Panc1 (cell line): ENCODE results near the gene GNG10. TPM values are rescaled to one million over a fixed set of nuclear protein-coding genes. Genes with fewer than 3 reads are reported as not detected.

Experiments used
- ATAC-seq: fragments of 200-7000 bp; cut with Tn5 transposase; 2 replicates; pipeline ENCODE4 v1.9.1; 2020; ENCODE audit warnings: mild to moderate bottlenecking, moderate library complexity
- BruUV-seq: library from RNA; stranded (reverse); fragments of 400-500 nt; replicated peaks from 2 replicates; lab custom pipeline; 2021; lab: Mats Ljungman, UMichigan
- CTCF ChIA-PET: fragments of 300-600 bp; sonication (Branson Sonifier 250); formaldehyde crosslinking; loops from one replicate; lab custom pipeline; 2022; ENCODE audit warnings: antibody characterized with exemption; lab: Charles Lee
- POLR2A ChIA-PET: fragments of 300-600 bp; sonication (Branson Sonifier 250); formaldehyde crosslinking; loops from one replicate; lab custom pipeline; 2022; ENCODE audit warnings: antibody characterized with exemption; lab: Charles Lee
- DNase-seq: peaks from one replicate; pipeline ENCODE4 v3.0.0-alpha.2; 2010; ENCODE audit warnings: low read depth, low spot score
- H3K27ac ChIP-seq: 2 replicates; pipeline ENCODE4 v1.5.1; 2011; ENCODE audit warnings: mild to moderate bottlenecking, low read length, inconsistent platforms
- H3K27me3 ChIP-seq: fragments of 200-500 bp; sonication (Bioruptor generic); 2 replicates; pipeline ENCODE4 v1.6.0; 2014; ENCODE audit warnings: low read length, inconsistent platforms; ENCODE audit not compliant: control insufficient read depth, insufficient read depth
- H3K36me3 ChIP-seq: fragments of 200-500 bp; sonication (Bioruptor generic); 2 replicates; pipeline ENCODE4 v1.5.1; 2014; ENCODE audit warnings: inconsistent platforms, mild to moderate bottlenecking, low read length, moderate library complexity; ENCODE audit not compliant: control insufficient read depth, insufficient read depth
- H3K4me1 ChIP-seq: 2 replicates; pipeline ENCODE4 v1.5.1; 2011; ENCODE audit warnings: inconsistent platforms, mild to moderate bottlenecking, low read length, moderate library complexity; ENCODE audit not compliant: control insufficient read depth, insufficient read depth
- H3K4me3 ChIP-seq, 2 experiments: 2 replicates each; pipeline ENCODE4 v1.5.1; 2011 to 2012; ENCODE audit warnings: low read depth in 2 of 2, low read length in 2 of 2, mild to moderate bottlenecking in 2 of 2, inconsistent platforms in 1 of 2, moderate library complexity in 1 of 2
- H3K9me3 ChIP-seq: fragments of 200-500 bp; sonication (Bioruptor generic); 2 replicates; pipeline ENCODE4 v1.5.1; 2014; ENCODE audit warnings: low read depth, mild to moderate bottlenecking, inconsistent platforms, low read length, moderate library complexity; ENCODE audit not compliant: control insufficient read depth, insufficient read depth
- CTCF ChIP-seq: fragments of 450-650 bp; IDR thresholded peaks from 2 replicates; pipeline ENCODE4 v1.5.1; 2017; ENCODE audit warnings: mild to moderate bottlenecking
- POLR2AphosphoS5 ChIP-seq: IDR thresholded peaks from 2 replicates; pipeline ENCODE4 v1.6.1; 2012; ENCODE audit warnings: mild to moderate bottlenecking, low read depth, low read length, moderate library complexity
- REST ChIP-seq, 2 experiments: IDR thresholded peaks; 2 replicates each; pipeline ENCODE4 v1.6.1; 2011 to 2012; ENCODE audit warnings: low read depth in 2 of 2, control low read depth in 1 of 2, low read length in 1 of 2, mild to moderate bottlenecking in 1 of 2, moderate library complexity in 1 of 2; ENCODE audit not compliant: insufficient read depth in 1 of 2
- SIN3A ChIP-seq: IDR thresholded peaks from 2 replicates; pipeline ENCODE4 v1.6.1; 2012; ENCODE audit warnings: low read depth, mild to moderate bottlenecking, low read length, moderate library complexity, borderline replicate concordance; ENCODE audit not compliant: insufficient read depth
- TCF7L2 ChIP-seq: IDR thresholded peaks from 2 replicates; pipeline ENCODE4 v1.6.1; 2011; ENCODE audit warnings: mild to moderate bottlenecking, low read depth, low read length, inconsistent platforms
- in situ Hi-C: cut with HindIII; loops from 2 replicates; pipeline ENCODE4 v1.10.0; 2016; ENCODE audit warnings: low sequenced_read_pairs, low pct_unique_long_range_greater_than_20kb
- intact Hi-C: fragments of 100-400 bp; cut with micrococcal nuclease; formaldehyde crosslinking; loops from one replicate; pipeline ENCODE4 v1.10.0; 2022; ENCODE audit not compliant: unreplicated experiment
- total RNA-seq: library from RNA; stranded (reverse); gene quantifications from one replicate; pipeline ENCODE4 v1.2.1, GENCODE V29; 2021; ENCODE audit not compliant: unreplicated experiment

GNG10 gene
- total RNA-seq, 1 experiment from 2014 or later, result 40.0 TPM

GRCh38 chr9:111637421-111637950 lies 23.9 kb upstream of the GNG10 start:
- POLR2A ChIA-PET, result no interaction called here
- CTCF ChIA-PET, result no interaction called here
- DNase-seq (no peak), ATAC-seq (no peak)
- TF ChIP-seq CTCF, result no peak
- no peak for TF ChIP-seq TCF7L2
- no peak for TF ChIP-seq SIN3A
- no peak for TF ChIP-seq POLR2AphosphoS5
- TF ChIP-seq REST (IDR thresholded peaks at IDR 0.05; ENCODE audit: insufficient read depth in 1 of 2, low read depth in 2 of 2, low read length in 1 of 2), result no peak
- H3K4me3 ChIP-seq, result no peak overlapping the region
- H3K36me3 ChIP-seq, result no peaks in the 10 kb centered on the region
- in situ Hi-C loops (no loop called here), intact Hi-C loops (no loop called here)
- peaks cover 10% of the 10 kb centered on the region; the same call in 1 of the 2 replicates for H3K4me1 ChIP-seq
- H3K27me3 ChIP-seq, result no peaks in the 10 kb centered on the region
- H3K9me3 ChIP-seq, result no peaks in the 10 kb centered on the region
- H3K27ac ChIP-seq, result no peak overlapping the region; the same call in 1 of the 2 replicates
- BruUV-seq, result no TSS peak

- ATAC-seq (no peak), DNase-seq (no peak)
- Histone ChIP-seq H3K27me3 (no peaks in the 10 kb centered on the region), H3K4me1 (no peaks in the 10 kb centered on the region), H3K4me3 (no peak overlapping the region), H3K27ac (no peak overlapping the region), H3K9me3 (no peaks in the 10 kb centered on the region), H3K36me3 (peaks cover 8% of the 10 kb centered on the region)
- intact Hi-C loops (no loop called here), in situ Hi-C loops (no loop called here)
- CTCF ChIA-PET, result interaction anchor here (0.7 kb wide), 1 partner anchor 23 kb away, joined by 7 read pairs; no protein-coding TSS in a partner anchor
- TF ChIP-seq POLR2AphosphoS5 (no peak), SIN3A (no peak), REST (IDR thresholded peaks at IDR 0.05; ENCODE audit: insufficient read depth in 1 of 2, low read depth in 2 of 2, low read length in 1 of 2) (no peak), CTCF (no peak), TCF7L2 (no peak)
- no TSS peak for BruUV-seq
- POLR2A ChIA-PET, result interaction anchor here (0.7 kb wide), 1 partner anchor 286 kb away, joined by 4 read pairs; no protein-coding TSS in a partner anchor
Measured at GRCh38 chr9:111644195-111644772, 17.1 kb upstream of the GNG10 start.
